Measurements from ENCODE around the gene KSR1. TPM values are rescaled to one million over a fixed set of nuclear protein-coding genes. Genes with fewer than 3 reads are reported as not detected.
"Not testable (repeated sequence)": the region's sequence is repeated elsewhere in the genome, so short reads cannot be mapped to it uniquely, and the experiment has no call there.

The KSR1 gene
- total RNA-seq, 4 donors from 2014 or later: 26.0 to 37.5 (median 35.0) TPM

GRCh38 chr17:27439342-27439741 lies 16.9 kb upstream of the KSR1 start:
- 63 to 89% methylated on average over 4 of the region's 4 CpGs for WGBS, 2 donors
- TF ChIP-seq POLR2A (IDR thresholded peaks at IDR 0.05) (no peak), CTCF (IDR thresholded peaks at IDR 0.05) (no peak)
- no peak for DNase-seq (ENCODE audit: low spot score in 2 of 2)
- intact Hi-C loops (cut with DNase I; ENCODE audit: low total_unique reads): no loop called here
- no peak overlapping the region for H3K4me3 ChIP-seq (ENCODE audit: low read depth, poor library complexity, severe bottlenecking)

- DNase-seq (ENCODE audit: low spot score in 2 of 2): no peak
- H3K4me3 ChIP-seq (ENCODE audit: low read depth, poor library complexity, severe bottlenecking): no peak overlapping the region
- WGBS, 2 donors: 37 to 72% methylated on average over 5 of the region's 5 CpGs
- intact Hi-C loops (cut with DNase I; ENCODE audit: low total_unique reads): no loop called here
- TF ChIP-seq CTCF (IDR thresholded peaks at IDR 0.05): no peak
- no peak for TF ChIP-seq POLR2A (IDR thresholded peaks at IDR 0.05)
Observed at GRCh38 chr17:27442702-27443101, 13.5 kb upstream of the KSR1 start.

GRCh38 chr17:27443491-27443890 lies 12.8 kb upstream of the KSR1 start:
- TF ChIP-seq POLR2A (IDR thresholded peaks at IDR 0.05): no peak
- no peak for TF ChIP-seq CTCF (IDR thresholded peaks at IDR 0.05)
- DNase-seq (ENCODE audit: low spot score in 2 of 2): no peak
- WGBS, 2 donors: 87 to 93% methylated on average over 6 of the region's 6 CpGs
- no peak overlapping the region for H3K4me3 ChIP-seq (ENCODE audit: low read depth, poor library complexity, severe bottlenecking)
- intact Hi-C loops (cut with DNase I; ENCODE audit: low total_unique reads): no loop called here

- intact Hi-C loops (cut with DNase I; ENCODE audit: low total_unique reads): no loop called here
- WGBS, 2 donors: 91 to 95% methylated on average over 8 of the region's 8 CpGs
- TF ChIP-seq CTCF (IDR thresholded peaks at IDR 0.05): no peak
- no peak for TF ChIP-seq POLR2A (IDR thresholded peaks at IDR 0.05)
- no peak overlapping the region for H3K4me3 ChIP-seq (ENCODE audit: low read depth, poor library complexity, severe bottlenecking)
- no peak for DNase-seq (ENCODE audit: low spot score in 2 of 2)
Observed at GRCh38 chr17:27445971-27446370, 10.3 kb upstream of the KSR1 start.

GRCh38 chr17:27446569-27447301 lies 9.5 kb upstream of the KSR1 start:
- 86 to 88% methylated on average over 6 of the region's 6 CpGs for WGBS, 2 donors
- intact Hi-C loops (cut with DNase I; ENCODE audit: low total_unique reads): no loop called here
- H3K4me3 ChIP-seq (ENCODE audit: low read depth, poor library complexity, severe bottlenecking): no peak overlapping the region
- no peak for TF ChIP-seq POLR2A (IDR thresholded peaks at IDR 0.05)
- no peak for TF ChIP-seq CTCF (IDR thresholded peaks at IDR 0.05)
- no peak for DNase-seq (ENCODE audit: low spot score in 2 of 2)

- 89 to 90% methylated on average over 6 of the region's 6 CpGs for WGBS, 2 donors
- H3K4me3 ChIP-seq (ENCODE audit: low read depth, poor library complexity, severe bottlenecking); DNase-seq (ENCODE audit: low spot score in 2 of 2); intact Hi-C loops (cut with DNase I; ENCODE audit: low total_unique reads): not testable (repeated sequence)
Observed at GRCh38 chr17:27448534-27448933, 7.7 kb upstream of the KSR1 start.
